ACC112 (cell line): ENCODE data around the gene GLB1L3.
"Not testable (repeated sequence)": the region's sequence is repeated elsewhere in the genome, so short reads cannot be mapped to it uniquely, and the experiment has no call there.

Experiments
- H2AFZ ChIP-seq: fragments of 200-600 bp; sonication (generic); one replicate; pipeline ENCODE4 v1.6.0; 2017; ENCODE audit warnings: antibody characterized with exemption, low read length; ENCODE audit not compliant: unreplicated experiment
- H3K27ac ChIP-seq: fragments of 200-600 bp; sonication (generic); 2 replicates; pipeline ENCODE4 v1.5.1; 2014; ENCODE audit warnings: low read depth, mild to moderate bottlenecking, antibody characterized with exemption, low read length, moderate library complexity
- H3K27me3 ChIP-seq: fragments of 200-600 bp; sonication (generic); 2 replicates; pipeline ENCODE4 v1.6.1; 2014; ENCODE audit warnings: mild to moderate bottlenecking, antibody characterized with exemption, low read length, moderate library complexity, mixed read lengths; ENCODE audit not compliant: insufficient read depth
- H3K36me3 ChIP-seq: fragments of 200-600 bp; sonication (generic); 2 replicates; pipeline ENCODE4 v1.6.1; 2016; ENCODE audit warnings: mild to moderate bottlenecking, antibody characterized with exemption, low read length, moderate library complexity, mixed read lengths; ENCODE audit not compliant: insufficient read depth
- H3K4me1 ChIP-seq: fragments of 200-600 bp; sonication (generic); one replicate; pipeline ENCODE4 v1.6.1; 2016; ENCODE audit warnings: low read length, mixed read lengths; ENCODE audit not compliant: insufficient read depth, unreplicated experiment, control insufficient read depth
- H3K4me3 ChIP-seq: fragments of 200-600 bp; sonication (generic); 2 replicates; pipeline ENCODE4 v1.5.1; 2014; ENCODE audit warnings: mild to moderate bottlenecking, low read depth, low read length
- H3K79me2 ChIP-seq: fragments of 200-600 bp; sonication (generic); one replicate; pipeline ENCODE4 v1.6.0; 2016; ENCODE audit warnings: low read length; ENCODE audit not compliant: control insufficient read depth, unreplicated experiment, insufficient read depth

Gene GLB1L3

GRCh38 chr11:134276396-134277182 lies 410 bp downstream of the GLB1L3 start:
- Histone ChIP-seq H3K4me1 (no peaks in the 10 kb centered on the region), H3K27ac (no peak overlapping the region), H3K79me2 (no peaks in the 10 kb centered on the region), H2AFZ (peak overlapping the region; percentile 12), H3K36me3 (no peaks in the 10 kb centered on the region), H3K27me3 (peaks cover 83% of the 10 kb centered on the region), H3K4me3 (no peak overlapping the region)

GRCh38 chr11:134277183-134278001 lies 1.2 kb downstream of the GLB1L3 start:
- no peaks in the 10 kb centered on the region for H3K4me1 ChIP-seq
- no peak overlapping the region for H3K27ac ChIP-seq
- no peak overlapping the region for H3K4me3 ChIP-seq
- peaks cover 75% of the 10 kb centered on the region for H3K27me3 ChIP-seq
- no peaks in the 10 kb centered on the region for H3K36me3 ChIP-seq
- H3K79me2 ChIP-seq: no peaks in the 10 kb centered on the region
- H2AFZ ChIP-seq: peak overlapping the region; percentile 12

GRCh38 chr11:134278356-134278755 lies 2.2 kb downstream of the GLB1L3 start:
- Histone ChIP-seq H3K79me2 (no peaks in the 10 kb centered on the region), H3K36me3 (no peaks in the 10 kb centered on the region), H3K4me1 (no peaks in the 10 kb centered on the region), H3K27ac (no peak overlapping the region), H3K27me3 (peaks cover 65% of the 10 kb centered on the region), H2AFZ (no peak overlapping the region), H3K4me3 (no peak overlapping the region)

GRCh38 chr11:134281635-134282034 lies 5.5 kb downstream of the GLB1L3 start:
- not testable (repeated sequence) for H2AFZ ChIP-seq
- H3K27me3 ChIP-seq: peaks cover 33% of the 10 kb centered on the region

GRCh38 chr11:134282121-134283045 lies 6.2 kb downstream of the GLB1L3 start:
- Histone ChIP-seq H3K4me1 (no peaks in the 10 kb centered on the region), H3K36me3 (no peaks in the 10 kb centered on the region), H2AFZ (no peak overlapping the region), H3K79me2 (no peaks in the 10 kb centered on the region), H3K27ac (no peak overlapping the region), H3K4me3 (no peak overlapping the region), H3K27me3 (peaks cover 25% of the 10 kb centered on the region)

More at GRCh38 chr11:134281635-134282034, 5.5 kb downstream of the GLB1L3 start:
- H3K36me3 ChIP-seq, H3K4me3 ChIP-seq, H3K79me2 ChIP-seq, H3K27ac ChIP-seq, H3K4me1 ChIP-seq: not testable (repeated sequence)

GRCh38 chr11:134283461-134284230 lies 7.5 kb downstream of the GLB1L3 start:
- no peaks in the 10 kb centered on the region for H3K4me1 ChIP-seq
- peaks cover 12% of the 10 kb centered on the region for H3K27me3 ChIP-seq
- no peaks in the 10 kb centered on the region for H3K79me2 ChIP-seq

GRCh38 chr11:134284349-134284748 lies 8.2 kb downstream of the GLB1L3 start:
- H3K79me2 ChIP-seq, H3K36me3 ChIP-seq, H3K4me1 ChIP-seq: not testable (repeated sequence)

More at GRCh38 chr11:134283461-134284230, 7.5 kb downstream of the GLB1L3 start:
- no peak overlapping the region for H3K27ac ChIP-seq
- H3K36me3 ChIP-seq: no peaks in the 10 kb centered on the region
- no peak overlapping the region for H3K4me3 ChIP-seq
- H2AFZ ChIP-seq: no peak overlapping the region

GRCh38 chr11:134287561-134287960 lies 11.4 kb downstream of the GLB1L3 start:
- Histone ChIP-seq H3K4me1 (no peaks in the 10 kb centered on the region), H3K79me2 (no peaks in the 10 kb centered on the region), H2AFZ (no peak overlapping the region), H3K27ac (no peak overlapping the region), H3K27me3 (peaks cover 9% of the 10 kb centered on the region), H3K4me3 (no peak overlapping the region), H3K36me3 (no peaks in the 10 kb centered on the region)

More at GRCh38 chr11:134284349-134284748, 8.2 kb downstream of the GLB1L3 start:
- H3K4me3 ChIP-seq, H2AFZ ChIP-seq, H3K27ac ChIP-seq, H3K27me3 ChIP-seq: not testable (repeated sequence)

GRCh38 chr11:134288486-134288885 lies 12.3 kb downstream of the GLB1L3 start:
- peaks cover 9% of the 10 kb centered on the region for H3K27me3 ChIP-seq
- H3K4me1 ChIP-seq: no peaks in the 10 kb centered on the region
- no peaks in the 10 kb centered on the region for H3K36me3 ChIP-seq
- H3K4me3 ChIP-seq: no peak overlapping the region
- H3K27ac ChIP-seq: no peak overlapping the region
- no peak overlapping the region for H2AFZ ChIP-seq
- no peaks in the 10 kb centered on the region for H3K79me2 ChIP-seq
